ENCODE data around the gene ANXA5. TPM values are rescaled to one million over a fixed set of nuclear protein-coding genes. Genes with fewer than 3 reads are reported as not detected.

ANXA5 gene
- total RNA-seq, 5 donors from 2014 or later (not counting 1 experiment from before 2014, with no cell fraction given), result 44.2 to 80.3 (median 71.2) TPM

GRCh38 chr4:121706595-121707021 is 9.8 kb upstream of the ANXA5 start:
- Mint-ChIP-seq H3K27ac (peak overlapping the region; percentile 40 to 58), H3K27me3 (peaks cover 27 to 29% of the 10 kb centered on the region in 2 donors)
- peak in 32 of 35 experiments; percentile 5 to 72 (median 24) for DNase-seq

GRCh38 chr4:121705521-121705920 is 8.7 kb upstream of the ANXA5 start:
- H3K4me1 Mint-ChIP-seq, result peaks cover 6 to 15% (median 11%) of the 10 kb centered on the region in 3 donors
- H3K36me3 Mint-ChIP-seq, result no peaks in the 10 kb centered on the region
- ATAC-seq (replicated peaks in 1 of 4), result no peak
- no peak overlapping the region for H3K27ac ChIP-seq (ENCODE audit: low read length)
- no peak overlapping the region for H3K4me3 Mint-ChIP-seq
- ChIA-PET CTCF (interaction anchor here in 1 of 2 donors (0.9 kb wide), 1 partner anchor 30 kb away, joined by 4 read pairs; no protein-coding TSS in a partner anchor), POLR2A (no interaction called here)
- H3K9me3 ChIP-seq, result no peaks in the 10 kb centered on the region
- 71% methylated on average over 4 of the region's 6 CpGs for WGBS (ENCODE audit: insufficient coverage)
- peaks cover 24 to 25% of the 10 kb centered on the region in 2 donors for H3K27me3 Mint-ChIP-seq
- H3K4me3 ChIP-seq (ENCODE audit: control insufficient read depth in 1 of 2, extremely low read depth in 1 of 2, low read length in 1 of 2), result no peak overlapping the region
- H3K36me3 ChIP-seq (ENCODE audit: control insufficient read depth in 2 of 2, extremely low read depth in 1 of 2, insufficient read depth in 1 of 2, low read length in 1 of 2), result no peaks in the 10 kb centered on the region
- H3K4me1 ChIP-seq (ENCODE audit: control insufficient read depth in 1 of 2, extremely low read depth in 1 of 2, insufficient read depth in 2 of 2, low read length in 2 of 2), result peaks cover 0 to 16% of the 10 kb centered on the region in 2 experiments
- H3K27me3 ChIP-seq (replicated peaks in 1 of 2; ENCODE audit: control insufficient read depth in 2 of 2, extremely low read depth in 1 of 2, insufficient read depth in 2 of 2, low read length in 1 of 2), result peaks cover 0 to 8% of the 10 kb centered on the region in 2 experiments
- no peak overlapping the region for H3K27ac Mint-ChIP-seq
- DNase-seq, result no peak
- no peaks in the 10 kb centered on the region for H3K9me3 Mint-ChIP-seq

More at GRCh38 chr4:121706595-121707021, 9.8 kb upstream of the ANXA5 start:
- ChIA-PET POLR2A (no interaction called here), CTCF (no interaction called here)
- Mint-ChIP-seq H3K4me1 (peaks cover 6 to 21% (median 15%) of the 10 kb centered on the region in 3 donors), H3K9me3 (no peaks in the 10 kb centered on the region), H3K36me3 (no peaks in the 10 kb centered on the region), H3K4me3 (peak overlapping the region in 2 of 3 donors; percentile 1 to 29)
- Histone ChIP-seq H3K36me3 (ENCODE audit: control insufficient read depth in 2 of 2, extremely low read depth in 1 of 2, insufficient read depth in 1 of 2, low read length in 1 of 2) (no peaks in the 10 kb centered on the region), H3K27me3 (replicated peaks in 1 of 2; ENCODE audit: control insufficient read depth in 2 of 2, extremely low read depth in 1 of 2, insufficient read depth in 2 of 2, low read length in 1 of 2) (peaks cover 0 to 9% of the 10 kb centered on the region in 2 experiments), H3K27ac (ENCODE audit: low read length) (peak overlapping the region; percentile 21), H3K9me3 (no peaks in the 10 kb centered on the region), H3K4me1 (ENCODE audit: control insufficient read depth in 1 of 2, extremely low read depth in 1 of 2, insufficient read depth in 2 of 2, low read length in 2 of 2) (peaks cover 0 to 19% of the 10 kb centered on the region in 2 experiments), H3K4me3 (ENCODE audit: control insufficient read depth in 1 of 2, extremely low read depth in 1 of 2, low read length in 1 of 2) (no peak overlapping the region)
- peak; percentile 61 to 87 (median 79) for ATAC-seq (replicated peaks in 1 of 4)
- 25% methylated on average over 3 of the region's 4 CpGs for WGBS (ENCODE audit: insufficient coverage)

- Histone ChIP-seq H3K9me3 (no peaks in the 10 kb centered on the region), H3K36me3 (ENCODE audit: control insufficient read depth in 2 of 2, extremely low read depth in 1 of 2, insufficient read depth in 1 of 2, low read length in 1 of 2) (no peaks in the 10 kb centered on the region), H3K4me3 (ENCODE audit: control insufficient read depth in 1 of 2, extremely low read depth in 1 of 2, low read length in 1 of 2) (no peak overlapping the region), H3K4me1 (ENCODE audit: control insufficient read depth in 1 of 2, extremely low read depth in 1 of 2, insufficient read depth in 2 of 2, low read length in 2 of 2) (peaks cover 0 to 16% of the 10 kb centered on the region in 2 experiments), H3K27me3 (replicated peaks in 1 of 2; ENCODE audit: control insufficient read depth in 2 of 2, extremely low read depth in 1 of 2, insufficient read depth in 2 of 2, low read length in 1 of 2) (peaks cover 0 to 3% of the 10 kb centered on the region in 2 experiments), H3K27ac (ENCODE audit: low read length) (no peak overlapping the region)
- Mint-ChIP-seq H3K4me3 (no peak overlapping the region), H3K27me3 (peaks cover 5 to 9% of the 10 kb centered on the region in 2 donors), H3K4me1 (peaks cover 17 to 22% (median 19%) of the 10 kb centered on the region in 3 donors), H3K36me3 (no peaks in the 10 kb centered on the region), H3K9me3 (no peaks in the 10 kb centered on the region), H3K27ac (no peak overlapping the region)
- 92% methylated on average over 2 of the region's 4 CpGs for WGBS (ENCODE audit: insufficient coverage)
- DNase-seq (no peak), ATAC-seq (replicated peaks in 1 of 4) (no peak)
- ChIA-PET POLR2A (no interaction called here), CTCF (no interaction called here)
These were observed 5.4 kb upstream of the ANXA5 start for GRCh38 chr4:121702136-121702535.

GRCh38 chr4:121701263-121701662 is 4.5 kb upstream of the ANXA5 start:
- Histone ChIP-seq H3K36me3 (ENCODE audit: control insufficient read depth in 2 of 2, extremely low read depth in 1 of 2, insufficient read depth in 1 of 2, low read length in 1 of 2) (no peaks in the 10 kb centered on the region), H3K4me3 (ENCODE audit: control insufficient read depth in 1 of 2, extremely low read depth in 1 of 2, low read length in 1 of 2) (no peak overlapping the region), H3K4me1 (ENCODE audit: control insufficient read depth in 1 of 2, extremely low read depth in 1 of 2, insufficient read depth in 2 of 2, low read length in 2 of 2) (peaks cover 0 to 7% of the 10 kb centered on the region in 2 experiments), H3K9me3 (no peaks in the 10 kb centered on the region), H3K27me3 (replicated peaks in 1 of 2; ENCODE audit: control insufficient read depth in 2 of 2, extremely low read depth in 1 of 2, insufficient read depth in 2 of 2, low read length in 1 of 2) (peaks cover 0 to 5% of the 10 kb centered on the region in 2 experiments), H3K27ac (ENCODE audit: low read length) (no peak overlapping the region)
- no peaks in the 10 kb centered on the region for H3K36me3 Mint-ChIP-seq
- POLR2A ChIA-PET, result no interaction called here
- ATAC-seq (replicated peaks in 1 of 4) (no peak), DNase-seq (no peak)
- CTCF ChIA-PET, result no interaction called here
- no peak overlapping the region for H3K4me3 Mint-ChIP-seq
- H3K9me3 Mint-ChIP-seq, result no peaks in the 10 kb centered on the region
- no peak overlapping the region for H3K27ac Mint-ChIP-seq
- 84% methylated on average over 3 of the region's 3 CpGs for WGBS (ENCODE audit: insufficient coverage)
- H3K4me1 Mint-ChIP-seq, result peaks cover 11 to 13% (median 13%) of the 10 kb centered on the region in 3 donors
- peaks cover 1 to 9% of the 10 kb centered on the region in 2 donors for H3K27me3 Mint-ChIP-seq

- CTCF ChIA-PET, result no interaction called here
- Mint-ChIP-seq H3K36me3 (no peaks in the 10 kb centered on the region), H3K4me3 (peak overlapping the region; percentile 26 to 90 (median 83)), H3K27me3 (peaks cover 1 to 9% of the 10 kb centered on the region in 2 donors), H3K27ac (no peak overlapping the region), H3K9me3 (no peaks in the 10 kb centered on the region), H3K4me1 (peaks cover 23 to 31% (median 29%) of the 10 kb centered on the region in 3 donors)
- WGBS (ENCODE audit: insufficient coverage), result 100% methylated on average over 1 of the region's 5 CpGs
- no peak overlapping the region for H3K4me3 ChIP-seq (ENCODE audit: control insufficient read depth in 1 of 2, extremely low read depth in 1 of 2, low read length in 1 of 2)
- peaks cover 0 to 10% of the 10 kb centered on the region in 2 experiments for H3K4me1 ChIP-seq (ENCODE audit: control insufficient read depth in 1 of 2, extremely low read depth in 1 of 2, insufficient read depth in 2 of 2, low read length in 2 of 2)
- H3K9me3 ChIP-seq, result no peaks in the 10 kb centered on the region
- DNase-seq (no peak), ATAC-seq (replicated peaks in 1 of 4) (no peak)
- no peak overlapping the region for H3K27ac ChIP-seq (ENCODE audit: low read length)
- H3K27me3 ChIP-seq (replicated peaks in 1 of 2; ENCODE audit: control insufficient read depth in 2 of 2, extremely low read depth in 1 of 2, insufficient read depth in 2 of 2, low read length in 1 of 2), result peaks cover 0 to 7% of the 10 kb centered on the region in 2 experiments
- no peaks in the 10 kb centered on the region for H3K36me3 ChIP-seq (ENCODE audit: control insufficient read depth in 2 of 2, extremely low read depth in 1 of 2, insufficient read depth in 1 of 2, low read length in 1 of 2)
- POLR2A ChIA-PET, result no interaction called here
These were observed 1.5 kb upstream of the ANXA5 start for GRCh38 chr4:121698236-121698671.

GRCh38 chr4:121697564-121697963 is 784 bp upstream of the ANXA5 start:
- peak in 7 of 35 experiments; percentile 1 to 37 (median 8) for DNase-seq
- no peaks in the 10 kb centered on the region for H3K36me3 ChIP-seq (ENCODE audit: control insufficient read depth in 2 of 2, extremely low read depth in 1 of 2, insufficient read depth in 1 of 2, low read length in 1 of 2)
- ChIA-PET POLR2A (no interaction called here), CTCF (no interaction called here)
- Mint-ChIP-seq H3K27ac (peak overlapping the region; percentile 51 to 77), H3K36me3 (peaks cover 1% of the 10 kb centered on the region), H3K27me3 (peaks cover 1 to 9% of the 10 kb centered on the region in 2 donors), H3K9me3 (no peaks in the 10 kb centered on the region), H3K4me3 (peak overlapping the region; percentile 83 to 91 (median 90)), H3K4me1 (peaks cover 28 to 36% (median 35%) of the 10 kb centered on the region in 3 donors)
- peak in 2 of 4 experiments; percentile 8 to 20 for ATAC-seq (replicated peaks in 1 of 4)
- H3K4me1 ChIP-seq (ENCODE audit: control insufficient read depth in 1 of 2, extremely low read depth in 1 of 2, insufficient read depth in 2 of 2, low read length in 2 of 2), result peaks cover 0 to 10% of the 10 kb centered on the region in 2 experiments
- peaks cover 0 to 7% of the 10 kb centered on the region in 2 experiments for H3K27me3 ChIP-seq (replicated peaks in 1 of 2; ENCODE audit: control insufficient read depth in 2 of 2, extremely low read depth in 1 of 2, insufficient read depth in 2 of 2, low read length in 1 of 2)
- 41% methylated on average over 7 of the region's 9 CpGs for WGBS (ENCODE audit: insufficient coverage)
- no peaks in the 10 kb centered on the region for H3K9me3 ChIP-seq
- peak overlapping the region; percentile 80 to 84 for H3K4me3 ChIP-seq (ENCODE audit: control insufficient read depth in 1 of 2, extremely low read depth in 1 of 2, low read length in 1 of 2)
- peak overlapping the region; percentile 34 for H3K27ac ChIP-seq (ENCODE audit: low read length)

Measured in T-cell (primary cell).